Measurements from ENCODE around the gene BICD1.

- no peak for TF ChIP-seq POLR2A (IDR thresholded peaks at IDR 0.05; ENCODE audit: low read length)
- TF ChIP-seq GATA1 (IDR thresholded peaks at IDR 0.05; ENCODE audit: low read depth, low read length), result no peak
Measured at GRCh38 chr12:32226768-32227167, 120.1 kb downstream of the BICD1 start.

All from erythroblast (primary cell).